Small intestine (tissue), 7 donors: ENCODE results near the gene UBP1. TPM values are rescaled to one million over a fixed set of nuclear protein-coding genes. Genes with fewer than 3 reads are reported as not detected.
A peak's percentile ranks its signal among the peaks of the same experiment; 100 is the strongest.

ENCODE experiments used
- DNase-seq, 2 donors: peaks; one replicate each; pipeline versions ENCODE4 v3.0.0 to v3.0.0-alpha.2; 2013
- FAIRE-seq: peaks from 2 replicates; lab custom pipeline; 2012; peaks lifted over from hg19 to GRCh38; lab: Jason Lieb, UNC
- H3K27ac ChIP-seq, 3 donors: one replicate each; pipeline ENCODE4 v1.5.1; 2013; ENCODE audit warnings: low read length in 2 of 3, mild to moderate bottlenecking in 2 of 3, control low read depth in 1 of 3, inconsistent platforms in 1 of 3, low read depth in 1 of 3, moderate library complexity in 1 of 3
- H3K27me3 ChIP-seq, 3 donors: one replicate each; pipeline ENCODE4 v1.6.1; 2013; ENCODE audit warnings: low read length in 3 of 3, inconsistent platforms in 1 of 3; ENCODE audit not compliant: control insufficient read depth in 3 of 3, insufficient read depth in 3 of 3
- H3K36me3 ChIP-seq, 3 donors: one replicate each; pipeline ENCODE4 v1.6.1; 2013; ENCODE audit warnings: low read length in 3 of 3, inconsistent platforms in 1 of 3, low read depth in 1 of 3, mild to moderate bottlenecking in 1 of 3, moderate library complexity in 1 of 3; ENCODE audit not compliant: control insufficient read depth in 3 of 3, insufficient read depth in 2 of 3
- H3K4me1 ChIP-seq, 3 donors: one replicate each; pipeline ENCODE4 v1.6.1; 2013; ENCODE audit warnings: low read length in 2 of 3, inconsistent platforms in 1 of 3, low read depth in 1 of 3, mild to moderate bottlenecking in 1 of 3, moderate library complexity in 1 of 3; ENCODE audit not compliant: control insufficient read depth in 3 of 3, insufficient read depth in 2 of 3
- H3K4me3 ChIP-seq, 3 donors: one replicate each; pipeline ENCODE4 v1.5.1; 2013; ENCODE audit warnings: low read length in 3 of 3, control low read depth in 1 of 3, inconsistent platforms in 1 of 3, low read depth in 1 of 3, mild to moderate bottlenecking in 1 of 3, moderate library complexity in 1 of 3
- H3K9me3 ChIP-seq, 2 donors: one replicate each; pipeline ENCODE4 v1.6.1; 2013; ENCODE audit warnings: low read depth in 1 of 2, low read length in 1 of 2; ENCODE audit not compliant: control insufficient read depth in 2 of 2, insufficient read depth in 1 of 2
- WGBS, 3 donors: extraction: QIAGEN DNeasy Blood & Tissue Kit; methylation state at CpG; one replicate each; pipeline ENCODE4 v1.1.7; 2013; 5-methylcytosine and 5-hydroxymethylcytosine counted together
- polyA plus RNA-seq, 4 donors: library from polyadenylated mRNA; stranded (reverse) in 3 of 4; unstranded in 1 of 4; fragments of 200-250 nt in 3 of 4; fragments of 120-200 nt in 1 of 4; gene quantifications; one replicate each; pipeline versions ENCODE4 v1.2.1 to v1.2.3, GENCODE V29; 2013
- donor health status: healthy with polysubstance abuse.
- donor health status: control.
- donor health status: control.
- donor health status: Bipolar disorder and iron deficiency.
- donor health status: healthy.

UBP1 gene
- polyA plus RNA-seq, 4 donors, result 20.0 to 71.1 (median 35.0) TPM

DNA sequence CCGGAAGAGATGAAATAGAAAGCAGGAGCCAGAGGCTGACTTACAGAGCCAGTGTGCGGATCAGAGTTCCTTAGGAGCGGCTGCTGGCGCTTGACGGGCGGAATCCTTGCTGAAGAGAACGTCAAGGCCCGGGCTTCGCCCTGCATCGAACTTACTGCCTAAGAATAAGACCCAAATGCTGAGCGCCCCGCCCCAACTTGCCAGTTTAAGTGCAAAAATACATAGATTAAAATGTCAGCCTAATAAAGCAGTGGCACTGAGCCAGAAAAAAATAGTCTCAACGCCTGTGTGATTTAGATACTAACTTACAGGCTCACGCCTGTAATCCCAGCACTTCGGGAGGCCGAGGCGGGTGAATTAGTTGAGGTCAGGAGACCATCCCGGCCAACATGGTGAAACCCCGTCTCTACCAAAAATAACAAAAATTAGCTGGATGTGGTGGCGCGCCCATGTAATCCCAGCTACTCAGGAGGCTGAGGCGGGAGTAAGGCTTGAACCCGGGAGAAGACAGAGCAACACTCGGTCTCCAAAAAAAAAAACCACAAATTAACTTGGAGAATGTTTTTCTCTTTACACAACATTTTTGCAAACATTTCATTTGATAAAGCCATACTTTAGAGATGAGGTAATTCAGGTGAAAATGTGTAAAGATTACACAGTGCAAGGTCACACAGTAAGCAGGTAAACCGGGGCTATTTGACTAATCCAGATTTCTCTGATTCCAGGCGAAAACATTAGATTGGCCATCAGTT is 1.2 kb upstream of the UBP1 start:
- H3K27ac ChIP-seq, result peak overlapping the region; percentile 94 to 100 (median 98)
- 9 to 22% (median 12%) methylated on average over 26 of the region's 26 CpGs for WGBS, 3 donors
- no peaks in the 10 kb centered on the region for H3K9me3 ChIP-seq
- FAIRE-seq (no peak), DNase-seq (peak in 1 of 2 donors; percentile 38)
- no peaks in the 10 kb centered on the region for H3K27me3 ChIP-seq
- H3K4me1 ChIP-seq, result peaks cover 5 to 13% (median 10%) of the 10 kb centered on the region in 3 donors
- peak overlapping the region; percentile 47 to 74 (median 56) for H3K4me3 ChIP-seq
- H3K36me3 ChIP-seq, result no peaks in the 10 kb centered on the region

DNA sequence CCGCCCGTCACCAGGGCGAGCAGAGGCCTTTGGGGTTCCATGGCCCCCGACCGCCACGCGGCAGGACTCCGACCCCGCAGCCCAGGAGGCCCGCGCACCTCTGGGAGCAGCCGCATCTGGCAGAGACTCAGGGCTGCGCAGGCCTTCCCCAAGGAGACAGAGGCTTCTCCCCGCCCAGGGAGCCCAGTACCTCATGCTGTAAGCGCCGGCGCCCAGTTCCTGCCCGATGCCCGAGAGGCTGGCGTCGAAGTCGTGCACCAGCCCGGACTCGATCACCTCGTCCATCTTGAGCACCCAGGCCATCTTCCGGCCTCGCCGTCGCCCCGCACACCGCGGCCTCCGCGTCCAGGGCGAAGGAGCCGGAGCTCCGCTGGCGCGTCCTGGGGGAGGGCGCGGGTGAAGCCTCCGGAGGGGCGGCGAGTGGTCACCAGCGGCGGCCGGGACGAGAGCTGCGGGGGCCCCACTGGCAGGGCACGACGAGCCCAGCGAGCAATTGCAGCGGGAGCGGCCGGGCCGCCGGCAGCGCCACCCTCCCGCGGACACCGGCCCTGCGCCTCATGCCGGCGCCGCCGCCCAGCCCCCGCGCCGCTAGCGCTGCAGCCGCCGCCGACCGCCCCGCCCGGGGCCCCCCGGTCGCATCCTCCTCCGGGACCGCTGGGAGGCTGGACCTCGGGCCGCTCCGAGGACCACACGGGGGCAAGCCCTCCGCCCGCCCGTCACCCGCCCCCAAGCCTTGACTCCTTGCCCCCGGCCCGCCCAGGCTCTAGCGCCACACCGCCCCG is 468 bp downstream of the UBP1 start:
- no peaks in the 10 kb centered on the region for H3K27me3 ChIP-seq
- DNase-seq (peak; percentile 46 to 86), FAIRE-seq (no peak)
- peak overlapping the region; percentile 96 to 100 (median 98) for H3K27ac ChIP-seq
- H3K9me3 ChIP-seq, result no peaks in the 10 kb centered on the region
- 0 to 1% (median 1%) methylated on average over 31 to 93 of the region's 93 CpGs for WGBS, 3 donors
- H3K4me1 ChIP-seq, result peaks cover 9 to 13% (median 10%) of the 10 kb centered on the region in 3 donors
- no peaks in the 10 kb centered on the region for H3K36me3 ChIP-seq
- peak overlapping the region; percentile 90 to 95 (median 91) for H3K4me3 ChIP-seq

DNA sequence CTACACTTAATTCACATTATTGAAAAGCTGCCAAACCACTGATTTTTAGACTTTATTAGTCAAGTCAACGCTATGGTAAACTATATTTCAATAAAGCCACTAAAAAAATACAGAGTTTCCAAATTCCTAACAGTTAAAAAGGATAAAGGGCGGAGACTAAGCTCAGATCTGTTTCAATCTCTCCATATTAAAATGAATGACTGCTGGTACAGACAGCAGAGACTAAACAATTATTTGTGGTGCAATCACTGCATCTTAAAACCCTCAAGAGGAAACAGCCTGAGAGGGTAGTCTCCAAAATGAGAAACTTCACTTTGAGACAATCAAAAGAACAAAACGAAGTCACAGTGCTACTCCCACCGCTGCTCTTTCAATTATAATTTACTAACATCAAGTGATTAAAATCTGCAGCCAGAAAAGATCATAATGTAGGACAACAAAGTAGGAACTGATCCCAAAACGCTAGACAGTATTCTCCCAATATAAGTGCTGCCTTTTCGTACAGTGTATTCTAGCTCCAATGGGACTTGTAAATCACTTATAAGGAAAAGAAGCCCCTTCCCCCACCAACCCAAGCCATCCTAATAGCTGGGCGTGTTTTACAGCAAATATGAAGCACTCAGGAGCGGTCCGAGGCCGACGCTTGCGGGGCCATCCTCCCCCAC is 1.2 kb downstream of the UBP1 start:
- DNase-seq, result no peak
- peaks cover 9 to 13% (median 10%) of the 10 kb centered on the region in 3 donors for H3K4me1 ChIP-seq
- H3K36me3 ChIP-seq, result peaks cover 0 to 3% (median 0%) of the 10 kb centered on the region in 3 donors
- H3K9me3 ChIP-seq, result no peaks in the 10 kb centered on the region
- peak overlapping the region; percentile 90 to 95 (median 91) for H3K4me3 ChIP-seq
- no peaks in the 10 kb centered on the region for H3K27me3 ChIP-seq
- WGBS, 3 donors, result 1 to 2% (median 1%) methylated on average over 12 of the region's 12 CpGs
- H3K27ac ChIP-seq, result peak overlapping the region; percentile 96 to 100 (median 98)
- no peak for FAIRE-seq

DNA sequence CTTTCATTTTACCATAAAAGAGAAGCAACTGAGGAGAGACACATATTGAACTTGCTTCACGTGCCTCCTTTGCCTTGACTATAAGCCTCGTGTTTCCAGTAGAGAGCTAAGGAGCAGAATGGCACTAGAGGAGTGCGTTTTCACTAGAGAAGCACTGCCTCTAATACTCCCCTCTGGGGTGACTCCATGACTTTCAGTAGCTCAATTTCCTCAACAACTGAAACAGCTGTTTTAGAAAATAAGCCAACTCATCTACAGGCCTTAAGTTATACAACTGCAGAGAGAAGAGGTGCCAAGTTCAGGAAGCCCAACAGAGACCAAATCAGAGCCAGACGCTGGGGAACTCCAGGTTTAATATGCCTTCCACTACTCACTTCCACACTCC is 1.9 kb downstream of the UBP1 start:
- H3K36me3 ChIP-seq, result peaks cover 0 to 5% (median 0%) of the 10 kb centered on the region in 3 donors
- H3K4me1 ChIP-seq, result peaks cover 9 to 13% (median 10%) of the 10 kb centered on the region in 3 donors
- H3K9me3 ChIP-seq, result no peaks in the 10 kb centered on the region
- H3K27ac ChIP-seq, result peak overlapping the region; percentile 25 to 98 (median 63)
- H3K4me3 ChIP-seq, result peak overlapping the region; percentile 22 to 95 (median 91)
- DNase-seq (peak; percentile 43 to 58), FAIRE-seq (no peak)
- no peaks in the 10 kb centered on the region for H3K27me3 ChIP-seq
- WGBS, 3 donors, result 0 to 6% (median 3%) methylated on average over 4 of the region's 4 CpGs

DNA sequence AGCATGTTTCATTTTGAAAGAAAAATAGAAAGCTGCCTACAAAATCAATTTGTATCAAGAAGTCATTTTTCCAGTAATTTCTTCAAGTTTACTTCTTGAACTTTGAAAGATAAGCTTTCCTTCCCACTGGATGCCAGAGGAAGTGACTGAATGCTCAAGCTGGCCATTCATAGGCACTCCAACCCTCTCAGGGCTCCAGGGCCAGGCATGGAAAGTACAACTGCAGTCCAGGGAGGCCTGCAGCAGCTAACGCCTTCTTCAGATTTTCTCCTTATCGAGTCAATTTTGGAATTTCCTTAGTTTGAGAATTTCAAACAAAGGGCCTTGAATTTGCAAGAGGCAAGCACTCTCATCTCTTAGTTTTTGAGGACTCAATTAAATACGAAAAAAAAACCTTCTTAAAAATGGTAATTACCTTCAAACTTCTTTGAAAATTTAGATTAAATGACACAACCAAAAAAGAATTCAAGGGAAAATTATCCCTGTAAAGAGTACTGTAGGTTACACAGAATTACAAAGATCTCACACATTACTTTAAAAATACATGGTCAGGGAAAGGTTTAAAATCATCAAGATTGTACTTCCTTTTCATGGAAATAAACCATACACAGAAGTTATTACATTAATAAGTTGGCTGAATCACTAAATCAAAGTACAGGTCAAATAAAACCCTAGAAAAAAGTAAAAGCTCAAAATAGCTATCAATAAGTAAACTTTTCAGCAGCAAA is 2.5 kb downstream of the UBP1 start:
- WGBS, 3 donors, result 31 to 42% (median 41%) methylated on average over 3 of the region's 3 CpGs
- peaks cover 9 to 13% (median 10%) of the 10 kb centered on the region in 3 donors for H3K4me1 ChIP-seq
- H3K27ac ChIP-seq, result peak overlapping the region in 2 of 3 donors; percentile 63 to 98
- FAIRE-seq, result no peak
- H3K4me3 ChIP-seq, result peak overlapping the region in 2 of 3 donors; percentile 91 to 95
- H3K9me3 ChIP-seq, result no peaks in the 10 kb centered on the region
- H3K27me3 ChIP-seq, result no peaks in the 10 kb centered on the region
- peaks cover 0 to 5% (median 0%) of the 10 kb centered on the region in 3 donors for H3K36me3 ChIP-seq
- peak; percentile 48 to 56 for DNase-seq

DNA sequence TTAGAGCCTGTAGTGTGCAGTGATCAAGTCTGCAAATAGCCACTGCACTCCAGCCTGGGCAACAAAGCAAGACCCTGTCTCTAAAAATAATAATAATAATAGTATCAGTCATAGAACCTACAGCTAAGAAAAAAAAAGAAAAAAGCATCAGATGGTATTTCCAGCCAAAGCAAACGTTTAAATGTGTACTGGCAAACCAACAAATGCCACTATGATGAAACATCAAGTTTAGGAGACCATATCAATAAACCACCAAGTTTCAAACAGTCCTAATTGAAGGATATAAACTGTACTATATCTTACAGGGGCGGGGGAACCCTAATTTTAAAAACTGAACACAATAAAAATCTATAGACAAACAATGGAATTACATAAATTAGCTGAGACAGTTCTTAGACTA is 6.4 kb downstream of the UBP1 start:
- H3K36me3 ChIP-seq, result peaks cover 0 to 7% (median 0%) of the 10 kb centered on the region in 3 donors
- no peaks in the 10 kb centered on the region for H3K9me3 ChIP-seq
- 50 to 56% (median 50%) methylated on average over 2 of the region's 2 CpGs for WGBS, 3 donors
- no peak for DNase-seq
- no peaks in the 10 kb centered on the region for H3K27me3 ChIP-seq
- no peak overlapping the region for H3K27ac ChIP-seq
- peaks cover 6 to 15% (median 9%) of the 10 kb centered on the region in 3 donors for H3K4me1 ChIP-seq
- no peak overlapping the region for H3K4me3 ChIP-seq
- no peak for FAIRE-seq

DNA sequence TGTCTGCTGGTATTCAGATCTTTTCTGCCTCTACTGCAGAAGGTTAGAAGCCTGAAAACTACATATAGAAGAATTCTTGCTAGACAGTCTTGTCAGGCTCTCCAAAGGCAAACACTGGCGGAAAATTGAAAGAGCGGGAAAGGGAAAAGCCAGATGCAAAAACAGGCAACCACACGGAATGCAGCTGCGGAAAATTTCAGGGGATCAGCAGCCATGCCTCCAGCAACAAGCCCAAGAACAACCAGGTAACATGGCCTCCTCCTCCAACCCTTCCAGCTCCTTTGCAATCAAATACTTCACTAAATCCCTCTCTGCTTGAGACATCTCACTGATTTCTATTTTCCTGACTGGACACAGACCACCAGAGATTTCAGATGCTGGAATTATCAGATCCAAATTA is 9.6 kb downstream of the UBP1 start:
- no peak for FAIRE-seq

More for the DNA sequence above, 9.6 kb downstream of the UBP1 start:
- DNase-seq, result no peak
- Histone ChIP-seq H3K27me3 (no peaks in the 10 kb centered on the region), H3K4me3 (no peak overlapping the region), H3K27ac (no peak overlapping the region), H3K9me3 (no peaks in the 10 kb centered on the region), H3K4me1 (peaks cover 4 to 13% (median 10%) of the 10 kb centered on the region in 3 donors), H3K36me3 (peaks cover 0 to 7% (median 0%) of the 10 kb centered on the region in 3 donors)
- WGBS, 3 donors, result 93 to 98% (median 97%) methylated on average over 4 of the region's 4 CpGs
